COLO829 (cell line): Measurements from ENCODE around the gene UCN3.
"Not testable (repeated sequence)": the region's sequence is repeated elsewhere in the genome, so short reads cannot be mapped to it uniquely, and the experiment has no call there.

ENCODE experiments used
- DNase-seq: peaks from one replicate; pipeline ENCODE4 v3.0.0; 2012; ENCODE audit warnings: low spot score

Gene UCN3

DNA sequence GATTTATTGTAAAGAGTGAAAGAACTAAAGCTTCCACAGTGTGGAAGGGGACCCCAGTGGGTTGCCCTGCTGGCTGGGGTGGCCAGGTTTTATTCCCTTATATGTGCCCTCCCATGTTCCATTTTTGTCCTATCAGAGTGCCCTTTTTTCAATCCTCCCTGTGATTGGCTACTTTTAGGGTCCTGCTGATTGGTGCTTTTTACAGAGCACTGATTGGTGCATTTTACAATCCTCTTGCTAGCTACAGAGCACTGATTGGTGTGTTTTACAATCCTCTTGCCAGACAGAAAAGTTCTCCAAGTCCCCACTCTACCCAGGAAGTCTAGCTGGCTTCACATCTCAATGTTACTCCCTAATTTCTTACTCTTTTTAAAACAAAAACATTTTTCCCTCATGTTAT is 46.0 kb downstream of the UCN3 start:
- DNase-seq: not testable (repeated sequence)

DNA sequence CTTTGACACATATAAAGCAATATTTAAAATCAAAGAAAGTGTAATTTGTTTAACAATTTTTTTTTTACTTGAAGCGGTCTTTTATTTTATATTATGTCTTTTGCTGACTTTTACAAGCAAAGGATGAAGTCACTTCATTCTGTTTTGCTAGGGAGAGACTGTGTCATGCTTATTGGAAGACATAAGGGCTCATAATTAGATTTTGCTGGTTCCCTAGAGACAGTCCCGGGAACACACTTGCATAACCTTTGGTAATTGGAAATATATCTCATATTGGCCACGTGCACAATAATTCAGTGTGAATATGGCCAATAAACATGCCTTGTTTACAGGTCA is 47.1 kb downstream of the UCN3 start:
- no peak for DNase-seq

DNA sequence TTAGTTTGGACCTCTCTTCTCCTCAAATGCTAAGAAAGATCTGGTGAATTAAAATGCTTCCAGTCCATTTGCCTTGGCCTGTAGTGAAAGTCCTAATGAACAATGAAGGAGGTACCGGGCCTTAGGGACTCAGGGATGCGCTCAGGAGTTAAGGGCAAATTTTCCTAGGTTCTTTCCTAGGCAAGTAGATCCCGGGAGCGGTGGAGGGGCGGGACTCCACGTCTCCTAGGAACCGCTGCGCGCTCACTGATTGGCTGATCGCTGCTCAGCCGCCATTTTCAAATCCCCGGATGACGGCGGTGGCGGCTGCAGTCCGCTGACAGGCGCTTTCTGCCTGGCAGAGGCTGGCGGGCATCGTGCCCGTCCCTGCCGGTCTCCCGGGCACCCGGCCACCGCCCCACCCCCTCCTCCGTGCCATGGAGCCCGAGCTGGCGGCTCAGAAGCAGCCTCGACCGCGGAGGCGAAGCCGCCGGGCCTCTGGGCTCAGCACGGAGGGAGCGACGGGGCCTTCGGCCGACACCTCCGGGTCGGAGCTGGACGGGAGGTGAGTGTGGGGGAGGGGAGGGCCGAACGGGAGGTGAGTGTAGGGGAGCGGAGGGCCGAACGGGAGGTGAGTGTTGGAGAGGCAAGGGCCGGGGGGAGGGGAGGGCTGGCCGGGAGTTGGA is 47.6 kb downstream of the UCN3 start, which contains the start of gene NET1:
NET1 (plus strand) TSS at position 281 of the 665 bp plus-strand sequence; CDS start at position 417, 136 bp downstream.
- peak; percentile 95 for DNase-seq

DNA sequence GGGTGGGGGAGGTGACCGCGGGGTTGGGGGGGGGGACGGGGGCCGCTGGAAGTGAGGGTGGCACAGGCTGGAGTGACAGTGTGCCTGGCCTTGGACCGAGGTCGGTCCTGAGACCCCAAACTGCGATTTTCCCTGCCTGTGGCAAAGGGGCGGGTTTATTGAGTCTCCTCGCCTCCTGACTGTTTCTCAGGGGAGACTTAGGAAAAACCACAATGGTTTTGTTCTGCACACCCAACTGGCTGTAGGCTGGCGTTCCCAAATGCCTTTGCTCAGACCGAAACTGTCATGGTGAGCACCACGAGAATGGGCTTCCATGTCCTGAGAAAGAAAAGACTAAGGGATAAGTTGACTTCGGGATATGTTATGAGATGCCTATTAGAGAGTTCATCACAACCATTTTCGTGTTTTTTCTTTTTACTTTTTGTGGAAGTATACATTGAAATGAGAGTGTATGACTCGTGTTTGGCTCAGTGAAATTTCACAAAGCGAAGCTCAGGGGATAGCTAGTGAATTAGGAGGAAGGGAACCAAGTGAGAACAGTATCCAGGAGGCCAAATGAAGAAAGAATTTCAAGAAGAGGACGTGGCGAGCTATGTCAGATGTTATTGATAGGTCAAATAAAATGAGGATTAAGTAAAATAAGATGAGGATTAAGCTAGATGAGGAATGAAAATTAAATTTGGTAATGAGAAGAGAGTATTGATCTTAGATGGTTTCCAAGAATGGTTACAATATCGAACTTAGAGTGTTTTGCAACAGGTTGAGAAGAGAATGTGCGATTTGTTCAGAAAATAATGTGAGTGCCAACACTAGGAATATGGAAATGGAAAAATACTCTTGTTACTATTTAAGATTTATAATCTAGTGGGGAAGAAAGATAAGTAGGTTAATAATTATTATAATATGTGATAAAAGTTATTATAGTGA is 48.5 kb downstream of the UCN3 start:
- peak; percentile 16 for DNase-seq

DNA sequence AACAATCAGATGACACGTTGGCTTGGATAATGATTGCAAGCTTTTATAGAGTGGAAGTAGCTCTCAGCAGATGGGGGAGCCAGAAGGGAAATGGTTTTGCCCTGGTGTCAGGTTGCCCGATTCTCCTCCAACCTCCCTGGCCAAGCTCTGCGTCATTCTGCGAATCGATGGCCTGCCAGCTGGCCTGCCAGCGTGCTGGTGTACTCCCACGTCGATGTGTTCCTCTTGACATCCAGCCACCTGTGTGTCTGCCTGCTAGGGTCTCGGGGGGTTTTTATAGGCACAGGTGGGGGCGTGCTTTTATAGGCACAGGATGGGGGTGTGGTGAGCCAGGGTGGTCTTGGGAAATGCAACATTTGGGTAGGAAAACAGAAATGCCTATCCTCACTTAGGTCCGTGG is 52.2 kb downstream of the UCN3 start:
- DNase-seq: no peak

DNA sequence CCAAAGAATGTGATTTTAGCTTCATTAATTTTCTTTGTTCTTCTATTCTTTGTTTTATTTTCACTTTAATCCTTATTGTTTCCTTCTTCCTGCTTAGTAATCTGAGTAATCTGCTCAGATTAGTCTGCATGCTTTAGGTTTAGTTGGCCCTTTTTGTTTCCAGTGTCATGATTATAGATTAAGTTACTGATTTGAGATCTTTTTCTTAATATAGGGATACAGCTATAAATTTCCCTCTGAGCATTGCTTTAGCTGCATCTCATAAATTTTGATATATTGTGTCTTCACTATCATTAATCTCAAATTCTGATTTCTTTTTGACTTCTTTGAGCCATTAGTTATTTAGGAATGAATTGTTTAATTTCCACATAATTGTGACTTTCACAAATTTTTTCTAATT is 53.8 kb downstream of the UCN3 start:
- DNase-seq: no peak

DNA sequence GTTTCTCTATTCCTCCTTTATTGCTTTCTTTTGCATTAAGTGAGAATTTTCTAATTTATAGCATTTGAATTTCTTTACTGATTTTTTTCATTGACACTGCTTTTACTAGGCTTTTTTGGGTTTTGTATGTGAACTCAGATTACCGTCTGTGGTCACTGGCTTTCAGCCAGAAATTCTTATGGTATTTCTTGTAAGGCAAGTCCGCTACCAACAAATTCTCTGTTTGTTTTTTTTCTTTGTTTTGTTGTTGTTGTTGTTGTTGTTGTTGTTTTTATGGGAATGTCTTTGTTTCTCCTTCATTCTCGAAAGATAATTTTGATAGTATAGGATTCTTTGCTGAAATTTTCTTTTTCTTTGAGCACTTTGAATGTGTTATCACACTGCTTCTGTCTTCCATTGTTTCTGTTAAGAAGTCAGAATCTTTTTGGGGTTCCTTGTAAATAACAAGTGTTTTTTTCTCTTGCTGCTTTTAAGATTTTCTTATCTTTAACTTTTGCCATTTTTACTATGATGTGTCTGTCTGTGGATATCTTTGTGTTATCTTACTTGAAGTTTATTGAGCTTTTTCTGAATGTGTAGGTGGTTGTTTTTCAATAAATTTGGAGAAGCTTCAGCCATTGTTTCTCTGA is 54.8 kb downstream of the UCN3 start:
- no peak for DNase-seq

DNA sequence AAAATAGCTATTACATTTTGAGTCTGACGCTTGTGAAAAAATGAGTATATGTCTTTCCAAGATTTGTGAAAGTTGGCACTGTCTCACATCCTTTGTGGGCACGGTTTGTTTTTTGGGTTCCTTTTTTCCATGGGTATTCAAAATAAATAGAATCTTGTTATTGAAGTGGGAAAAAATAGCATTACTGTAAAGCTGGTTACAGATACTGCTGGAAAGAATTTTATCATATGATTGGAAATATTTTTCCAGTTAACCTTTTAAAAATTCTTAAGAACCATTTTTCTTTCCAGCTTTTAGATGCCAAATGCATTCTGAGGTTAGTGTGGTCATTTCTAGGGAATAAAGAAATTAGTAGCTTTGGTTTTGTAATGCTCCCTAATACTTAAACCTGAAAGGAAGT is 59.0 kb downstream of the UCN3 start:
- no peak for DNase-seq
